Measurements from ENCODE around the gene HSPA14. TPM values are rescaled to one million over a fixed set of nuclear protein-coding genes. Genes with fewer than 3 reads are reported as not detected.

Gene HSPA14
- total RNA-seq, 1 experiment from 2014 or later = 41.0 TPM

GRCh38 chr10:14916600-14916999, 78.5 kb downstream of the HSPA14 start:
- Histone ChIP-seq H3K56ac (ENCODE audit: insufficient read length, low read depth, low read length) (no peak overlapping the region), H3K4me2 (ENCODE audit: insufficient read depth, insufficient read length, low read length) (no peak overlapping the region), H2BK120ac (ENCODE audit: low read depth, low read length, poor library complexity, severe bottlenecking) (no peak overlapping the region), H2AK5ac (ENCODE audit: insufficient read length, low read length) (no peak overlapping the region), H3K23ac (ENCODE audit: insufficient read length, low read depth, low read length) (no peak overlapping the region), H3T11ph (ENCODE audit: low read length) (no peak overlapping the region), H2BK20ac (ENCODE audit: low read depth, low read length, poor library complexity, severe bottlenecking) (no peak overlapping the region), H3K9me3 (ENCODE audit: control insufficient read depth, low read depth, low read length) (peaks cover 12% of the 10 kb centered on the region), H3K9ac (ENCODE audit: extremely low read depth, insufficient read length, low read length) (no peak overlapping the region), H2BK15ac (ENCODE audit: low read depth, low read length) (no peak overlapping the region), H3K4me1 (ENCODE audit: insufficient read depth, low read length) (no peaks in the 10 kb centered on the region), H3K18ac (ENCODE audit: insufficient read length, low read depth, low read length) (no peak overlapping the region), H3K27me3 (ENCODE audit: insufficient read depth, low read length) (no peaks in the 10 kb centered on the region), H3K23me2 (ENCODE audit: insufficient read length, low read depth, low read length, poor library complexity, severe bottlenecking) (no peaks in the 10 kb centered on the region), H3K27ac (ENCODE audit: insufficient read length, low read depth, low read length) (no peak overlapping the region), H4K91ac (ENCODE audit: insufficient read length, low read depth, low read length) (no peak overlapping the region), H2BK12ac (ENCODE audit: insufficient read length, low read depth, low read length) (no peak overlapping the region), H3K14ac (ENCODE audit: insufficient read depth, low read length) (no peak overlapping the region), H2AFZ (ENCODE audit: low read length) (no peak overlapping the region), H2BK5ac (ENCODE audit: insufficient read length, low read length) (no peak overlapping the region), H3K4ac (ENCODE audit: low read depth, low read length) (no peak overlapping the region), H3K79me2 (ENCODE audit: insufficient read depth, low read length) (no peaks in the 10 kb centered on the region), H4K5ac (ENCODE audit: insufficient read length, low read depth, low read length) (no peak overlapping the region), H3K79me1 (ENCODE audit: insufficient read depth, low read depth, low read length, poor library complexity, severe bottlenecking) (no peaks in the 10 kb centered on the region), H4K20me1 (ENCODE audit: control insufficient read depth, insufficient read depth, insufficient read length) (no peaks in the 10 kb centered on the region), H4K8ac (replicated peaks; ENCODE audit: insufficient read length, low read depth, low read length) (no peak overlapping the region)
- DNase-seq = no peak
- no CpG with 5 or more reads among the region's 2 CpGs for WGBS (ENCODE audit: extremely low coverage, insufficient read length, low lambda C conversion rate)
- H3K9me3 Mint-ChIP-seq = peaks cover 42 to 49% of the 10 kb centered on the region in 2 experiments
- peaks cover 77 to 93% (median 92%) of the 10 kb centered on the region in 3 experiments for H3K36me3 Mint-ChIP-seq (ENCODE audit: insufficient read depth in 1 of 3, low read depth in 3 of 3)
- H3K27me3 Mint-ChIP-seq (ENCODE audit: low read depth) = no peaks in the 10 kb centered on the region
- TF ChIP-seq CTCF (conservative IDR thresholded peaks at IDR 0.05) = no peak
- no peak overlapping the region for H3K27ac Mint-ChIP-seq
- H3K4me3 Mint-ChIP-seq = no peak overlapping the region
- no peaks in the 10 kb centered on the region for H3K4me1 Mint-ChIP-seq
